Testis (tissue), 3 donors: ENCODE data around the gene SLC16A12. TPM values are rescaled to one million over a fixed set of nuclear protein-coding genes. Genes with fewer than 3 reads are reported as not detected.
A peak's percentile ranks its signal among the peaks of the same experiment; 100 is the strongest.

Source experiments
- DNase-seq: peaks from one replicate; pipeline ENCODE4 v3.0.0-alpha.2; 2019
- H3K27ac ChIP-seq, 2 donors: fragments of 200-600 bp; sonication (generic); one replicate each; pipeline ENCODE4 v1.5.1; 2019
- H3K27me3 ChIP-seq: fragments of 200-600 bp; sonication (generic); one replicate; pipeline ENCODE4 v1.5.1; 2019
- H3K36me3 ChIP-seq: fragments of 200-600 bp; sonication (generic); one replicate; pipeline ENCODE4 v1.5.1; 2017; ENCODE audit warnings: low read depth; ENCODE audit errors: missing control alignments
- H3K4me1 ChIP-seq: fragments of 200-600 bp; sonication (generic); one replicate; pipeline ENCODE4 v1.5.1; 2019
- H3K4me3 ChIP-seq, 2 donors: fragments of 200-600 bp; sonication (generic); one replicate each; pipeline ENCODE4 v1.5.1; 2017 to 2019
- H3K9me3 ChIP-seq: fragments of 200-600 bp; sonication (generic); one replicate; pipeline ENCODE4 v1.5.1; 2017
- POLR2A ChIP-seq: fragments of 450-650 bp; IDR thresholded peaks from one replicate; pipeline ENCODE4 v1.6.1; 2017; ENCODE audit warnings: antibody characterized with exemption, mild to moderate bottlenecking, moderate library complexity
- WGBS, 2 donors: methylation state at CpG; one replicate each; pipeline ENCODE4 v1.1.5; 2018; 5-methylcytosine and 5-hydroxymethylcytosine counted together
- intact Hi-C: fragments of 100-400 bp; cut with DNase I; formaldehyde crosslinking; loops from one replicate; pipeline ENCODE4 v1.15.1; 2023; ENCODE audit warnings: low total_unique reads
- polyA plus RNA-seq: library from polyadenylated mRNA; stranded (reverse); fragments of 350-450 nt; fragmentation: Illumina TruSeq; extraction: RNeasy Lipid Tissue Mini Kit (QIAGEN cat#74804); gene quantifications from one replicate; pipeline ENCODE4 v1.2.3, GENCODE V29; 2014; ENCODE audit warnings: low read depth, low replicate concordance; ENCODE audit not compliant: insufficient read depth
- total RNA-seq, 2 donors: library from RNA; depleted of rRNA; stranded (reverse); fragments of >200 nt; gene quantifications; one replicate each; pipeline ENCODE4 v1.2.3, GENCODE V29; 2016
- TF ChIP-seq, protein P1 (sequence below), 3 experiments: fragments of 450-650 bp in 2 of 3; fragments of 200-600 bp in 1 of 3; sonication (generic) in 1 of 3; IDR thresholded peaks; one replicate each; pipeline ENCODE4 v1.5.1; 2016 to 2019; ENCODE audit warnings: antibody characterized with exemption in 3 of 3, mild to moderate bottlenecking in 2 of 3, moderate library complexity in 1 of 3

SLC16A12 gene
- total and polyA plus RNA-seq, 3 donors from 2014 or later, result 1.9 to 6.0 (median 2.8) TPM

DNA sequence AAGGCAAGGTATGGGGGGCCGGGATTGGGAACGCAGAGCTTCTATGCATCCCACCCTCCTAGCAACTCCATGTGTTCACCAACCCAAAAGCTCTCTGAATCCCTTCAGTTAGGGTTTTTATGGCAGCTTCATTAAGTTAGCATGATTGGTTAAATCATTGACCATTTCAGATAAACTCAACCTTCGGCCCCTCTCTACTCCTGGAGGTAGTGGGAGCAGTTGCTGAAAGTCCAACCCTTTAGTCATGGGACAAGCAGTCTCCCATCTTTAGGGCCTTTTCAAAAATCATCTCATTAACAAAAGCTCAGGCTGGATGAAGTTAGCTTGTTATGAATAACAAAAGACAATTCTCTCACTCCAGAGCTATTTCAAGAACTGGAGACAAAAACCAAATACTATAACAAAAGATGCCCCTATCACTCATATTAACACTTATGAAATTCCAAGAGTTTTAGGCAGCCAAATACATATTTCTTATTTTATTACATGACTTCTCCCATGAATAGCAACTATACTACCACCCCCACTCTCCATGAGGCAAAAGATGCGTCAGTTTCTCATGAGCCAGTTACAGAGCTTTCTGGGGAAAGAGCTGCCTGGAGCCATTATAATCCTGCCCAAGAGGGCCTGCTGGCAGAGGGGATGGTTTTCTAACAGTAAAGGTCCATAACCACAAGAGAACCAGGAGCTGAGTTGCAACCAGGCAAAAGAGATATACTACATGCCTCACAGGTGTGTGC, 44.6 kb downstream of the SLC16A12 start:
- 92 to 97% methylated on average over 4 of the region's 4 CpGs for WGBS, 2 donors

DNA sequence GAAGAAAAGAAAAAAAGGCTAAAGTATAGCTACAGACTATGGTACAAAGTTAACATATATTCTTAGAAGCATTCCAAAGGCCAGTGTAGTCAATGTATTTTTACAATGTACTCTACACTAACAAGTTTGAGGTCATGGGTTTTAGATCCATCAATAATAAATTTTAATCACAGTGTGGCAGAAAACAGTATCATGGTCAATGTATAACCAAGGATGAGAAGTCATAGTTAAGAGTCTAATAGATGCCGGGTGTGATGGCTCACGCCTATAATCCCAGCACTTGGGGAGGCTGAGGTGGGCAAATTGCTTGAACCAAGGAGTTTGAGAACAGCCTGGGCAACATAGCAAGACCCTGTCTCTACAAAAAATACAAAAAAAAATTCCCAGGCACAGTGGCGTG, 53.1 kb downstream of the SLC16A12 start:
- Histone ChIP-seq H3K4me3 (no peak overlapping the region), H3K27ac (peak overlapping the region; percentile 54 to 77), H3K27me3 (no peaks in the 10 kb centered on the region), H3K36me3 (no peaks in the 10 kb centered on the region), H3K4me1 (peaks cover 33% of the 10 kb centered on the region), H3K9me3 (no peaks in the 10 kb centered on the region)
- DNase-seq, result no peak
- TF ChIP-seq POLR2A, result no peak
- TF ChIP-seq, protein P1, sequence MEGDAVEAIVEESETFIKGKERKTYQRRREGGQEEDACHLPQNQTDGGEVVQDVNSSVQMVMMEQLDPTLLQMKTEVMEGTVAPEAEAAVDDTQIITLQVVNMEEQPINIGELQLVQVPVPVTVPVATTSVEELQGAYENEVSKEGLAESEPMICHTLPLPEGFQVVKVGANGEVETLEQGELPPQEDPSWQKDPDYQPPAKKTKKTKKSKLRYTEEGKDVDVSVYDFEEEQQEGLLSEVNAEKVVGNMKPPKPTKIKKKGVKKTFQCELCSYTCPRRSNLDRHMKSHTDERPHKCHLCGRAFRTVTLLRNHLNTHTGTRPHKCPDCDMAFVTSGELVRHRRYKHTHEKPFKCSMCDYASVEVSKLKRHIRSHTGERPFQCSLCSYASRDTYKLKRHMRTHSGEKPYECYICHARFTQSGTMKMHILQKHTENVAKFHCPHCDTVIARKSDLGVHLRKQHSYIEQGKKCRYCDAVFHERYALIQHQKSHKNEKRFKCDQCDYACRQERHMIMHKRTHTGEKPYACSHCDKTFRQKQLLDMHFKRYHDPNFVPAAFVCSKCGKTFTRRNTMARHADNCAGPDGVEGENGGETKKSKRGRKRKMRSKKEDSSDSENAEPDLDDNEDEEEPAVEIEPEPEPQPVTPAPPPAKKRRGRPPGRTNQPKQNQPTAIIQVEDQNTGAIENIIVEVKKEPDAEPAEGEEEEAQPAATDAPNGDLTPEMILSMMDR (IDR thresholded peaks at IDR 0.05), result no peak
- WGBS, 2 donors, result 97 to 100% methylated on average over 3 of the region's 3 CpGs
- intact Hi-C loops, result no loop called here

More for the DNA sequence above, 44.6 kb downstream of the SLC16A12 start:
- intact Hi-C loops, result no loop called here
- Histone ChIP-seq H3K4me3 (no peak overlapping the region), H3K4me1 (peaks cover 4% of the 10 kb centered on the region), H3K36me3 (no peaks in the 10 kb centered on the region), H3K27me3 (no peaks in the 10 kb centered on the region), H3K9me3 (no peaks in the 10 kb centered on the region), H3K27ac (no peak overlapping the region)
- no peak for DNase-seq
- no peak for TF ChIP-seq POLR2A
- TF ChIP-seq, protein P1 (IDR thresholded peaks at IDR 0.05), result no peak

DNA sequence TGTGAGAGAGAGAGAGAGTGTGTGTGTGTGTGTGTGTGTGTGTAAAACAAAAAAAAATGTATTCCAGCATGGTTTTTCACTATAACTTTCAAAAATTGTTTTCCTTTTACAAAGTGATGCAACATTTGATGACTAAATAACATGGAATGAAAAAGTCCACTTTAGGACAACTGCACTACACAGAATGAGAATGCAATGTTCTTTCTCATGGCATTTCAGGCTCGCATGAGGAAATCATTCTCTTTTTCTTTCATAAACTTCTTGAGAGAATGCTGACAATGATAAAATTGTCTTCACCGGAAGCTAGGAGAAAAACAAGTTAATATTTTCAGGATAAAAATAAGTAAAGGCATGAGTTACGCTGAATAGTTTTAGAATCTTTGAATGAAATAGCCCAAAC, 53.7 kb downstream of the SLC16A12 start:
- intact Hi-C loops, result no loop called here
- no peak for DNase-seq
- peaks cover 38% of the 10 kb centered on the region for H3K4me1 ChIP-seq
- H3K4me3 ChIP-seq, result no peak overlapping the region
- H3K27me3 ChIP-seq, result no peaks in the 10 kb centered on the region
- H3K36me3 ChIP-seq, result no peaks in the 10 kb centered on the region
- TF ChIP-seq, protein P1 (IDR thresholded peaks at IDR 0.05), result no peak
- TF ChIP-seq POLR2A, result no peak
- no peaks in the 10 kb centered on the region for H3K9me3 ChIP-seq
- peak overlapping the region; percentile 54 to 77 for H3K27ac ChIP-seq
- 29 to 50% methylated on average over 3 of the region's 3 CpGs for WGBS, 2 donors

DNA sequence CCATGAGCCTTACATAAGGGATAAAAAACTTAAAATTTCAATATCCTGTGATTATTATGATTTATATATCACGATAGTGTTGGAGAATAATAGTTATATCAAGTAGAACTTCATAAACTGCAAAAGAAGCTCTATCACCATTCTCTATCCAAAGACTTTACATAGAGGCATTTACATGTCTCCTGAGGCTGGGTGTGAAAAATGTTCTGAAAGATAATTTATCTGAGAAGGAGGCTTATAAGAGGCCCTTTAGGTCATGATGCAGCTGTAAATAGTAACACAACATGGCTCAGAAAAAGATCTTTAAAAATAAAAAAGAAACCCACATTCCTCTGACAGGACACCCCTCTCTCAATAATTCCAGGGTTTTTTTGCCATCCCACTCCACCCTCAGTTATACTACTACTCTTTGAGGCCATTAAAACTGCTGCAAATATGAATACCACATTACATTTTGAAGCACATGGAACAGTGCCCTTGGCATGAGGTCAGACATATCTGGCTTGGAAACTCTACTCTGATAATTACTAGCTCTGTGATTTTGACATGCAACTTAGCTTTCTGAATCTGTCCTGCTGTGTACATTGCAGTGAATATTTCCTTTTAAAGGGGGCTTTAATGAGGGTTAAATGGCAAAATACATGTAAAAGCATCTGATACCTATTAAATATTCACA, 55.5 kb downstream of the SLC16A12 start:
- Histone ChIP-seq H3K4me3 (no peak overlapping the region), H3K27me3 (no peaks in the 10 kb centered on the region), H3K36me3 (no peaks in the 10 kb centered on the region), H3K9me3 (no peaks in the 10 kb centered on the region), H3K27ac (peak overlapping the region in 1 of 2 donors; percentile 83), H3K4me1 (peaks cover 54% of the 10 kb centered on the region)
- intact Hi-C loops, result loop anchor here (10.0 kb wide), 1 partner anchor 55 kb away; the partner anchor contains the start of gene SLC16A12
- 81 to 94% methylated on average over 1 of the region's 1 CpG for WGBS, 2 donors
- no peak for DNase-seq
- TF ChIP-seq, protein P1 (IDR thresholded peaks at IDR 0.05), result no peak
- no peak for TF ChIP-seq POLR2A
